ENCODE measurements around the gene HNRNPAB. TPM values are rescaled to one million over a fixed set of nuclear protein-coding genes. Genes with fewer than 3 reads are reported as not detected.

HNRNPAB gene
- polyA plus RNA-seq, 2 donors = 146 to 154 TPM

DNA sequence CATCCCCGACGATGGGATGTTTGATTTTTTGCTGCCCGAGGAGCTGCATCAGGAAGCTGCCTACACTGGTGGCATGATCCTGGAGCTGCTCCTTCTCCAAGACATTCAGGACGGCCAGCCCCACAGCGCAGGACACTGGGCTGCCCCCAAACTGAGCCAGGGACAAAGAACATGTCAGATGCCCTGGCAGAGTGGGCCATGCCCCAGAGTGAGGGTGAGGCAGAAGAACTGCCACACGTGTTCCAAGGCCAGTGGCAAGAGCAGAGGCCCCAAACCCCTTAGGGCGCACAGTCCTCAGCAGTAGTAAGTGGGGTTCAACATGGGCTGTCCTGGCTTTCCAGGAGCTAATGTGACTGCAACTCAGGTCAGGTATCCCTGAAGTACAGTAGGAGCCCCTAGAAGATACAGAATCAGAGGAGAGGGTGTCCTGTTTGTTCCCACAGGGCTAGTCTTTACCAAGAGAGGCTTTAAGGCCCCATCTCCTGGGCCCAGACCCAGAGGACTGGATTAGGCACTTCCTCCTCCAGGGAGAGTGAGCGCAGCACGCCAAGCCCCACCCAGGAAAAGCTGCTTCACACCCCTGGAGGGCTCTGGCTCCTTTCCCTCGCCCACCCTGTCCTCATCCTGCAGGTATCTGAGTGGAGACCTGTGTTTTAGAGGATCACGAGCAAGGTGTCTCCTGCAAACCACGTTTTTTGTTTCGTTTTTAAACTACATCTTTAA, 11.1 kb downstream of the HNRNPAB start:
- Histone ChIP-seq H3K27me3 (ENCODE audit: control insufficient read depth in 1 of 2, insufficient read depth in 2 of 2, low read length in 2 of 2) (no peaks in the 10 kb centered on the region), H3K4me1 (ENCODE audit: control insufficient read depth in 2 of 2, insufficient read depth in 2 of 2, low read length in 1 of 2) (no peaks in the 10 kb centered on the region), H3K9me3 (ENCODE audit: control insufficient read depth in 2 of 2, insufficient read depth in 1 of 2, low read depth in 1 of 2, low read length in 1 of 2) (no peaks in the 10 kb centered on the region), H3K4me3 (ENCODE audit: low read depth in 1 of 2, low read length in 2 of 2) (no peak overlapping the region), H3K27ac (ENCODE audit: low read depth in 2 of 2, low read length in 1 of 2) (no peak overlapping the region), H3K36me3 (ENCODE audit: control insufficient read depth in 2 of 2, insufficient read depth in 2 of 2, low read length in 1 of 2) (peaks cover 34 to 48% of the 10 kb centered on the region in 2 donors)
- 68 to 70% methylated on average over 13 of the region's 13 CpGs for WGBS, 2 donors

DNA sequence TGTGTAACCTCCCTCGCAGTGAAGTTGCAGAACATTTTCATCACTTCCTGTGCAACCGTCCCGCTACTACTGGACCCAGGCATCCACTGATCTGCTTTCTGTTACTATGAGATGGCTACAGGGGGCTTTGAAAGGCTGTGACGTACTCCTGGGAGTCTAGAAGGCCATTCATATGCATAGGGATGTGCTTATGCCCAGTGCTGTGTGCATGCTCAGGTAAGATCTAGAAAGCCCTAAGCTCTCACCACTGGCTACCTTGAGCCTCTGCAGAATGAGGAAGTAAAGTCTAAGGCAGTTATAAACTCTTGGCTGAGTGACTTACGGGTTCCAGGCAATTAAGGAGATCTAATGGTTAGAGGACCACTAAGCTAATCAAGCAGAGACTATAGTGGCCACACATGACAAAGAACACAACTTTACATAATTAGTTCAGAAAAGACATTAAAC, 11.8 kb downstream of the HNRNPAB start:
- Histone ChIP-seq H3K36me3 (ENCODE audit: control insufficient read depth in 2 of 2, insufficient read depth in 2 of 2, low read length in 1 of 2) (peaks cover 31 to 45% of the 10 kb centered on the region in 2 donors), H3K27ac (ENCODE audit: low read depth in 2 of 2, low read length in 1 of 2) (no peak overlapping the region), H3K4me3 (ENCODE audit: low read depth in 1 of 2, low read length in 2 of 2) (no peak overlapping the region), H3K27me3 (ENCODE audit: control insufficient read depth in 1 of 2, insufficient read depth in 2 of 2, low read length in 2 of 2) (no peaks in the 10 kb centered on the region), H3K4me1 (ENCODE audit: control insufficient read depth in 2 of 2, insufficient read depth in 2 of 2, low read length in 1 of 2) (no peaks in the 10 kb centered on the region), H3K9me3 (ENCODE audit: control insufficient read depth in 2 of 2, insufficient read depth in 1 of 2, low read depth in 1 of 2, low read length in 1 of 2) (no peaks in the 10 kb centered on the region)
- WGBS, 2 donors = 82 to 88% methylated on average over 5 of the region's 5 CpGs

- no peaks in the 10 kb centered on the region for H3K9me3 ChIP-seq (ENCODE audit: control insufficient read depth in 2 of 2, insufficient read depth in 1 of 2, low read depth in 1 of 2, low read length in 1 of 2)
- no peak overlapping the region for H3K4me3 ChIP-seq (ENCODE audit: low read depth in 1 of 2, low read length in 2 of 2)
- 89 to 94% methylated on average over 3 of the region's 3 CpGs for WGBS, 2 donors
- no peak overlapping the region for H3K27ac ChIP-seq (ENCODE audit: low read depth in 2 of 2, low read length in 1 of 2)
- no peaks in the 10 kb centered on the region for H3K27me3 ChIP-seq (ENCODE audit: control insufficient read depth in 1 of 2, insufficient read depth in 2 of 2, low read length in 2 of 2)
- no peaks in the 10 kb centered on the region for H3K4me1 ChIP-seq (ENCODE audit: control insufficient read depth in 2 of 2, insufficient read depth in 2 of 2, low read length in 1 of 2)
- H3K36me3 ChIP-seq (ENCODE audit: control insufficient read depth in 2 of 2, insufficient read depth in 2 of 2, low read length in 1 of 2) = peaks cover 28 to 44% of the 10 kb centered on the region in 2 donors
Observed at GRCh38 chr5:178216779-178217178, 12.4 kb downstream of the HNRNPAB start.

DNA sequence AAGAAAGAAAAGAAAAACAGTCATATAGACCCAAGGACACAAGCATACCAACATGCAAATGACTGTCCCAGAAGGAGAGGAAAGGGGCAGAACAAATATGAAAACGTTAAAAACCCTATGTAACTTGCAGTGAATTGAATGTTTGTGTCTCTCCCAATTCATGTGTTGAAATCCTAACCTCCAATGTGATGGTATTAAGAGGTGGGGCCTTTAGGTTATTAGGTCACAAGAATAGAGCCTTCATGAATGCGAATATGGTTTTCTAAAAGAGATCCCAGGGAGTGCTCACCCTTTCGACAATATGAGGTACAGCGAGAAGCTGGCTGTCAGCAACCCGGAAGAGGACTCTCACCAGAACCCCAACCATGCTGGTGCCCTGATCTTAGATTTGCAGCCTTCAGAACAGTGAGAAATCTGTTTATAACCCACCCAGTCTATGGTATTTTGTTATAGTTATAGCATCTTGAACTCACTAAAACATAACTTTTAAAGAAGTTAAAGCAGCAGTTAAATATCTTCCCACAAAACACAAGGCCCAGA, 14.0 kb downstream of the HNRNPAB start:
- 77% methylated on average over 5 of the region's 5 CpGs for WGBS, 2 donors
- H3K4me1 ChIP-seq (ENCODE audit: control insufficient read depth in 2 of 2, insufficient read depth in 2 of 2, low read length in 1 of 2) = peaks cover 0 to 3% of the 10 kb centered on the region in 2 donors
- no peaks in the 10 kb centered on the region for H3K9me3 ChIP-seq (ENCODE audit: control insufficient read depth in 2 of 2, insufficient read depth in 1 of 2, low read depth in 1 of 2, low read length in 1 of 2)
- no peaks in the 10 kb centered on the region for H3K27me3 ChIP-seq (ENCODE audit: control insufficient read depth in 1 of 2, insufficient read depth in 2 of 2, low read length in 2 of 2)
- H3K36me3 ChIP-seq (ENCODE audit: control insufficient read depth in 2 of 2, insufficient read depth in 2 of 2, low read length in 1 of 2) = peaks cover 14 to 34% of the 10 kb centered on the region in 2 donors
- H3K4me3 ChIP-seq (ENCODE audit: low read depth in 1 of 2, low read length in 2 of 2) = no peak overlapping the region
- H3K27ac ChIP-seq (ENCODE audit: low read depth in 2 of 2, low read length in 1 of 2) = no peak overlapping the region

- 74 to 78% methylated on average over 3 of the region's 3 CpGs for WGBS, 2 donors
- Histone ChIP-seq H3K36me3 (ENCODE audit: control insufficient read depth in 2 of 2, insufficient read depth in 2 of 2, low read length in 1 of 2) (peaks cover 14 to 31% of the 10 kb centered on the region in 2 donors), H3K4me3 (ENCODE audit: low read depth in 1 of 2, low read length in 2 of 2) (no peak overlapping the region), H3K27ac (ENCODE audit: low read depth in 2 of 2, low read length in 1 of 2) (no peak overlapping the region), H3K27me3 (ENCODE audit: control insufficient read depth in 1 of 2, insufficient read depth in 2 of 2, low read length in 2 of 2) (no peaks in the 10 kb centered on the region), H3K9me3 (ENCODE audit: control insufficient read depth in 2 of 2, insufficient read depth in 1 of 2, low read depth in 1 of 2, low read length in 1 of 2) (no peaks in the 10 kb centered on the region), H3K4me1 (ENCODE audit: control insufficient read depth in 2 of 2, insufficient read depth in 2 of 2, low read length in 1 of 2) (peaks cover 3 to 4% of the 10 kb centered on the region in 2 donors)
Observed at GRCh38 chr5:178218827-178219226, 14.5 kb downstream of the HNRNPAB start.

GRCh38 chr5:178221282-178221681, 16.9 kb downstream of the HNRNPAB start:
- no peaks in the 10 kb centered on the region for H3K9me3 ChIP-seq (ENCODE audit: control insufficient read depth in 2 of 2, insufficient read depth in 1 of 2, low read depth in 1 of 2, low read length in 1 of 2)
- peaks cover 11 to 24% of the 10 kb centered on the region in 2 donors for H3K36me3 ChIP-seq (ENCODE audit: control insufficient read depth in 2 of 2, insufficient read depth in 2 of 2, low read length in 1 of 2)
- no peaks in the 10 kb centered on the region for H3K27me3 ChIP-seq (ENCODE audit: control insufficient read depth in 1 of 2, insufficient read depth in 2 of 2, low read length in 2 of 2)
- peak overlapping the region in 1 of 2 donors; percentile 17 for H3K27ac ChIP-seq (ENCODE audit: low read depth in 2 of 2, low read length in 1 of 2)
- WGBS, 2 donors = 75 to 77% methylated on average over 3 of the region's 3 CpGs
- no peak overlapping the region for H3K4me3 ChIP-seq (ENCODE audit: low read depth in 1 of 2, low read length in 2 of 2)
- H3K4me1 ChIP-seq (ENCODE audit: control insufficient read depth in 2 of 2, insufficient read depth in 2 of 2, low read length in 1 of 2) = peaks cover 3 to 5% of the 10 kb centered on the region in 2 donors

DNA sequence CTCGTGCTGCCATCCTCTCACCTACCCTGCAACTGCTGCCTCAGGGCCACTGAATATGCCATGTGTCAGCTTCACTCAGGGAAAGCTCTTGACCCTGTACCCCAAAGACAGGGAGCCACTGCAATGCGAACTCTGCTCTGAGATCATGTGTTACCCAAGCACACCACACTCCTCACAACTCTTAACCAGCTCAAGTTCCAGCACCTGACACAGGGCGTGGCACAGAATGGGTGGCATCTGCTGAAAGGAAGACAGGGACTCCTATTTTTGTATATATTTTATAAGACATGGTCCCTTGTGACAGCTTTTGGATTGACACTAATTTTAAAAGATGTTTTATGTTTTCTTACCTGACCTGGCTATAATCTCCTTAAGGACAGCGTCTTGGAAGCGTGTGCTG, 17.5 kb downstream of the HNRNPAB start:
- WGBS, 2 donors = 75 to 76% methylated on average over 5 of the region's 5 CpGs
- Histone ChIP-seq H3K4me1 (ENCODE audit: control insufficient read depth in 2 of 2, insufficient read depth in 2 of 2, low read length in 1 of 2) (peaks cover 3 to 5% of the 10 kb centered on the region in 2 donors), H3K9me3 (ENCODE audit: control insufficient read depth in 2 of 2, insufficient read depth in 1 of 2, low read depth in 1 of 2, low read length in 1 of 2) (no peaks in the 10 kb centered on the region), H3K36me3 (ENCODE audit: control insufficient read depth in 2 of 2, insufficient read depth in 2 of 2, low read length in 1 of 2) (peaks cover 9 to 22% of the 10 kb centered on the region in 2 donors), H3K27ac (ENCODE audit: low read depth in 2 of 2, low read length in 1 of 2) (no peak overlapping the region), H3K27me3 (ENCODE audit: control insufficient read depth in 1 of 2, insufficient read depth in 2 of 2, low read length in 2 of 2) (no peaks in the 10 kb centered on the region), H3K4me3 (ENCODE audit: low read depth in 1 of 2, low read length in 2 of 2) (no peak overlapping the region)

DNA sequence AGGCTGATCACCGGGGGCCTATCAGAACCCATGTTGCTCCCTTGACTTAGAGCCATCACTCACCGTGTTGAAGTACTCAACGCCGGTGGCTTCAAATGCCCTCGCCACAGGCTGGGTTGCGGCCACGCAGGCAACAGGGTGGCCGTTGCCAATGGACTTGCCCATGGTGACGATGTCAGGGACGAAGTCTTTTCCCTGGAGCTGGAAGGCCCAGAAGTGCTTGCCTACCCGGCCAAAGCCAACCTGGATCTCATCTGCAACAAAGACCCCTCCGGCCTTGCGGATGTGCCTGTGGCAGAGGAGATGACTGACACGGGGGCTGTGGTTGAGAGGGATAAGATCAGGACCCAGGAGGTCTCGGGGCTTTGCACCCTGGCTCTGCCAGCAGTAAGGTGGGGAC, 18.0 kb downstream of the HNRNPAB start:
- Histone ChIP-seq H3K4me1 (ENCODE audit: control insufficient read depth in 2 of 2, insufficient read depth in 2 of 2, low read length in 1 of 2) (peaks cover 3 to 5% of the 10 kb centered on the region in 2 donors), H3K27me3 (ENCODE audit: control insufficient read depth in 1 of 2, insufficient read depth in 2 of 2, low read length in 2 of 2) (no peaks in the 10 kb centered on the region), H3K27ac (ENCODE audit: low read depth in 2 of 2, low read length in 1 of 2) (no peak overlapping the region), H3K4me3 (ENCODE audit: low read depth in 1 of 2, low read length in 2 of 2) (no peak overlapping the region), H3K36me3 (ENCODE audit: control insufficient read depth in 2 of 2, insufficient read depth in 2 of 2, low read length in 1 of 2) (peaks cover 9 to 24% of the 10 kb centered on the region in 2 donors), H3K9me3 (ENCODE audit: control insufficient read depth in 2 of 2, insufficient read depth in 1 of 2, low read depth in 1 of 2, low read length in 1 of 2) (no peaks in the 10 kb centered on the region)
- WGBS, 2 donors = 94 to 97% methylated on average over 15 of the region's 15 CpGs

- H3K27ac ChIP-seq (ENCODE audit: low read depth in 2 of 2, low read length in 1 of 2) = no peak overlapping the region
- H3K36me3 ChIP-seq (ENCODE audit: control insufficient read depth in 2 of 2, insufficient read depth in 2 of 2, low read length in 1 of 2) = peaks cover 9 to 29% of the 10 kb centered on the region in 2 donors
Observed at GRCh38 chr5:178223196-178223773, 19.0 kb downstream of the HNRNPAB start.

More at GRCh38 chr5:178223196-178223773, 19.0 kb downstream of the HNRNPAB start:
- no peaks in the 10 kb centered on the region for H3K9me3 ChIP-seq (ENCODE audit: control insufficient read depth in 2 of 2, insufficient read depth in 1 of 2, low read depth in 1 of 2, low read length in 1 of 2)
- no peaks in the 10 kb centered on the region for H3K27me3 ChIP-seq (ENCODE audit: control insufficient read depth in 1 of 2, insufficient read depth in 2 of 2, low read length in 2 of 2)
- 83 to 89% methylated on average over 5 of the region's 5 CpGs for WGBS, 2 donors
- no peak overlapping the region for H3K4me3 ChIP-seq (ENCODE audit: low read depth in 1 of 2, low read length in 2 of 2)
- H3K4me1 ChIP-seq (ENCODE audit: control insufficient read depth in 2 of 2, insufficient read depth in 2 of 2, low read length in 1 of 2) = peaks cover 3 to 5% of the 10 kb centered on the region in 2 donors

Data from esophagus (tissue), 2 donors.